HEK293 (cell line): ENCODE measurements around the gene SCUBE3.
A peak's percentile ranks its signal among the peaks of the same experiment; 100 is the strongest.

Experiments used
- CTCF ChIA-PET: fragments of 350-600 bp; formaldehyde crosslinking; extraction: SDS; loops from one replicate; lab custom pipeline; 2021; ENCODE audit warnings: antibody characterized with exemption; lab: Yijun Ruan, JAX
- POLR2A ChIA-PET: fragments of 300-600 bp; formaldehyde crosslinking; extraction: SDS; loops from one replicate; lab custom pipeline; 2020; ENCODE audit warnings: antibody characterized with exemption, inconsistent platforms; lab: Yijun Ruan, JAX
- H3K27ac ChIP-seq: fragments of 200-500 bp; sonication (Bioruptor generic); 2 replicates; pipeline ENCODE4 v1.5.1; 2014; ENCODE audit warnings: low read depth, low read length, control low read depth, inconsistent platforms; ENCODE audit errors: extremely low read depth
- H3K36me3 ChIP-seq, 2 experiments: fragments of 200-500 bp in 1 of 2; sonication (Bioruptor generic) in 1 of 2; 1 replicate in 1 of 2; 2 replicates in 1 of 2; pipeline ENCODE4 v1.5.1; 2014 to 2017; ENCODE audit warnings: inconsistent platforms in 2 of 2, low read length in 2 of 2; ENCODE audit not compliant: control insufficient read depth in 2 of 2, insufficient read depth in 1 of 2
- H3K4me1 ChIP-seq: fragments of 200-500 bp; sonication (Bioruptor generic); 2 replicates; pipeline ENCODE4 v1.5.1; 2014; ENCODE audit warnings: mild to moderate bottlenecking, low read length, inconsistent platforms; ENCODE audit not compliant: control insufficient read depth, insufficient read depth
- H3K4me3 ChIP-seq: 2 replicates; pipeline ENCODE4 v1.5.1; 2011; ENCODE audit warnings: low read depth, mild to moderate bottlenecking, control low read depth, low read length, moderate library complexity
- H3K9me3 ChIP-seq: fragments of 200-500 bp; sonication (Bioruptor generic); 2 replicates; pipeline ENCODE4 v1.5.1; 2014; ENCODE audit warnings: low read depth, low read length, inconsistent platforms; ENCODE audit not compliant: control insufficient read depth, insufficient read depth
- BCL11B ChIP-seq: fragments of 450-650 bp; formaldehyde crosslinking; IDR thresholded peaks from 2 replicates; pipeline ENCODE4 v1.5.1; 2016; ENCODE audit warnings: low read depth, missing biosample characterization, missing genetic modification characterization
- EGR2 ChIP-seq: fragments of 450-650 bp; formaldehyde crosslinking; IDR thresholded peaks from 2 replicates; pipeline ENCODE4 v1.5.1; 2016; ENCODE audit warnings: low read depth, missing biosample characterization, missing genetic modification characterization
- HOXC10 ChIP-seq: sonication (generic); formaldehyde crosslinking; IDR thresholded peaks from 2 replicates; pipeline ENCODE4 v1.8.1; 2023; ENCODE audit warnings: mild to moderate bottlenecking, missing genetic modification reagents
- KLF7 ChIP-seq: fragments of 450-650 bp; formaldehyde crosslinking; IDR thresholded peaks from 2 replicates; pipeline ENCODE4 v1.5.1; 2016; ENCODE audit warnings: missing biosample characterization, missing genetic modification characterization, borderline replicate concordance
- OSR2 ChIP-seq: fragments of 450-650 bp; formaldehyde crosslinking; IDR thresholded peaks from 2 replicates; pipeline ENCODE4 v1.5.1; 2016; ENCODE audit warnings: missing biosample characterization, missing genetic modification characterization
- SALL2 ChIP-seq: fragments of 450-650 bp; formaldehyde crosslinking; IDR thresholded peaks from 2 replicates; pipeline ENCODE4 v1.5.0; 2017; ENCODE audit warnings: missing biosample characterization, mild to moderate bottlenecking, missing genetic modification characterization, borderline replicate concordance
- SCRT1 ChIP-seq: fragments of 450-650 bp; formaldehyde crosslinking; IDR thresholded peaks from 2 replicates; pipeline ENCODE4 v1.5.1; 2016; ENCODE audit warnings: missing biosample characterization, missing genetic modification characterization, borderline replicate concordance
- ZBTB11 ChIP-seq: fragments of 450-650 bp; formaldehyde crosslinking; conservative IDR thresholded peaks from 2 replicates; pipeline ENCODE4 v1.5.1; 2016; ENCODE audit warnings: low read depth, missing biosample characterization, missing genetic modification characterization
- ZBTB6 ChIP-seq: fragments of 450-650 bp; formaldehyde crosslinking; IDR thresholded peaks from 2 replicates; pipeline ENCODE4 v1.5.1; 2017; ENCODE audit warnings: missing biosample characterization, missing genetic modification characterization
- ZFP69B ChIP-seq: fragments of 450-650 bp; formaldehyde crosslinking; IDR thresholded peaks from 2 replicates; pipeline ENCODE4 v1.5.1; 2016; ENCODE audit warnings: missing biosample characterization, missing genetic modification characterization
- ZNF140 ChIP-seq: fragments of 450-650 bp; formaldehyde crosslinking; IDR thresholded peaks from 2 replicates; pipeline ENCODE4 v1.5.1; 2016; ENCODE audit warnings: missing biosample characterization, missing genetic modification characterization
- ZNF157 ChIP-seq: fragments of 450-650 bp; formaldehyde crosslinking; IDR thresholded peaks from 2 replicates; pipeline ENCODE4 v1.5.1; 2016; ENCODE audit warnings: missing biosample characterization, missing genetic modification characterization
- ZNF174 ChIP-seq: fragments of 450-650 bp; formaldehyde crosslinking; IDR thresholded peaks from 2 replicates; pipeline ENCODE4 v1.5.0; 2017; ENCODE audit warnings: missing biosample characterization, mild to moderate bottlenecking, missing genetic modification characterization
- ZNF18 ChIP-seq: fragments of 450-650 bp; formaldehyde crosslinking; IDR thresholded peaks from 2 replicates; pipeline ENCODE4 v1.5.1; 2016; ENCODE audit warnings: missing biosample characterization, missing genetic modification characterization
- ZNF354C ChIP-seq: fragments of 450-650 bp; formaldehyde crosslinking; IDR thresholded peaks from 2 replicates; pipeline ENCODE4 v1.5.1; 2016; ENCODE audit warnings: missing biosample characterization, missing genetic modification characterization, low read depth, borderline replicate concordance
- ZNF416 ChIP-seq: fragments of 450-650 bp; formaldehyde crosslinking; IDR thresholded peaks from 2 replicates; pipeline ENCODE4 v1.5.1; 2016; ENCODE audit warnings: missing biosample characterization, missing genetic modification characterization
- ZNF449 ChIP-seq: fragments of 450-650 bp; formaldehyde crosslinking; IDR thresholded peaks from 2 replicates; pipeline ENCODE4 v1.5.1; 2017; ENCODE audit warnings: missing biosample characterization, mild to moderate bottlenecking, missing genetic modification characterization, moderate library complexity
- ZNF514 ChIP-seq: fragments of 450-650 bp; formaldehyde crosslinking; IDR thresholded peaks from 2 replicates; pipeline ENCODE4 v1.5.1; 2016; ENCODE audit warnings: missing biosample characterization, missing genetic modification characterization
- ZNF544 ChIP-seq: fragments of 450-650 bp; formaldehyde crosslinking; IDR thresholded peaks from 2 replicates; pipeline ENCODE4 v1.5.0; 2017; ENCODE audit warnings: missing biosample characterization, missing genetic modification characterization
- ZNF626 ChIP-seq: fragments of 450-650 bp; sonication (Bioruptor Pico); formaldehyde crosslinking; IDR thresholded peaks from 2 replicates; pipeline ENCODE4 v1.5.1; 2018; ENCODE audit warnings: missing biosample characterization, missing genetic modification characterization, inconsistent platforms
- ZNF654 ChIP-seq: fragments of 450-650 bp; formaldehyde crosslinking; IDR thresholded peaks from 2 replicates; pipeline ENCODE4 v1.5.1; 2016; ENCODE audit warnings: low read depth, missing biosample characterization, missing genetic modification characterization
- ZNF658 ChIP-seq: fragments of 450-650 bp; formaldehyde crosslinking; IDR thresholded peaks from 2 replicates; pipeline ENCODE4; 2016; ENCODE audit warnings: missing biosample characterization, missing genetic modification characterization
- ZNF670 ChIP-seq: fragments of 450-650 bp; formaldehyde crosslinking; IDR thresholded peaks from 2 replicates; pipeline ENCODE4 v1.5.1; 2016; ENCODE audit warnings: missing biosample characterization, missing genetic modification characterization, low read depth
- ZNF677 ChIP-seq: fragments of 450-650 bp; IDR thresholded peaks from 2 replicates; pipeline ENCODE4 v1.5.0; 2018; ENCODE audit warnings: missing biosample characterization, mild to moderate bottlenecking, missing genetic modification characterization, moderate library complexity
- ZNF791 ChIP-seq: fragments of 450-650 bp; formaldehyde crosslinking; IDR thresholded peaks from 2 replicates; pipeline ENCODE4 v1.5.1; 2016; ENCODE audit warnings: missing biosample characterization, missing genetic modification characterization
- ZNF830 ChIP-seq: fragments of 450-650 bp; IDR thresholded peaks from 2 replicates; pipeline ENCODE4 v1.5.0; 2018; ENCODE audit warnings: missing biosample characterization, missing genetic modification characterization, low read depth, mild to moderate bottlenecking, moderate library complexity
- ZSCAN23 ChIP-seq: fragments of 450-650 bp; formaldehyde crosslinking; IDR thresholded peaks from 2 replicates; pipeline ENCODE4 v1.5.1; 2016; ENCODE audit warnings: missing biosample characterization, missing genetic modification characterization

SCUBE3 gene

GRCh38 chr6:35215665-35216411 lies 2.1 kb downstream of the SCUBE3 start (continued):
- TF ChIP-seq ZBTB6 (tag by site-specific recombination) (no peak), ZSCAN23 (tag by site-specific recombination) (no peak), OSR2 (0 out of 2 replicates have a peak, but pooled peaks have one; percentile 14), ZNF670 (tag by site-specific recombination) (no peak), ZNF157 (no peak), ZNF791 (tag by site-specific recombination) (no peak), ZNF174 (tag by site-specific recombination) (no peak), SCRT1 (tag by site-specific recombination) (no peak), HOXC10 (no peak), ZNF449 (tag by site-specific recombination) (no peak), ZNF544 (tag by site-specific recombination) (no peak), ZNF514 (tag by site-specific recombination) (no peak)

- Histone ChIP-seq H3K27ac (no peak overlapping the region), H3K9me3 (no peaks in the 10 kb centered on the region), H3K4me3 (no peak overlapping the region), H3K36me3 (no peaks in the 10 kb centered on the region), H3K4me1 (peaks cover 38% of the 10 kb centered on the region)
- TF ChIP-seq EGR2 (tag by site-specific recombination) (no peak), OSR2 (no peak), ZNF354C (tag by site-specific recombination) (no peak), ZNF830 (no peak), ZNF658 (tag by site-specific recombination) (no peak), ZBTB11 (tag by site-specific recombination) (no peak), ZNF677 (tag by site-specific recombination) (no peak), KLF7 (tag by site-specific recombination) (no peak), ZFP69B (tag by site-specific recombination) (no peak), ZNF416 (tag by site-specific recombination) (no peak), ZNF654 (no peak), SALL2 (tag by site-specific recombination) (no peak), BCL11B (no peak), ZNF18 (tag by site-specific recombination) (no peak), ZNF626 (tag by site-specific recombination) (no peak), ZNF174 (tag by site-specific recombination) (no peak), ZNF140 (tag by site-specific recombination) (no peak)
- CTCF ChIA-PET, result interaction anchor here (0.6 to 16.5 kb wide), 6 partner anchors 11 to 1865 kb away, joined by 3 to 158 read pairs (median 8); no protein-coding TSS in a partner anchor
- POLR2A ChIA-PET, result interaction anchor here (0.8 to 1.2 kb wide), 2 partner anchors 11 to 15 kb away, joined by 3 to 4 read pairs; no protein-coding TSS in a partner anchor
Measured at GRCh38 chr6:35216412-35216732, 2.6 kb downstream of the SCUBE3 start.
